SIG-M5 (cell line): ENCODE results near the gene SYNM.

Experiments
- DNase-seq: peaks from one replicate; lab custom pipeline; 2025; lab: John Stamatoyannopoulos, UW

SYNM gene

DNA sequence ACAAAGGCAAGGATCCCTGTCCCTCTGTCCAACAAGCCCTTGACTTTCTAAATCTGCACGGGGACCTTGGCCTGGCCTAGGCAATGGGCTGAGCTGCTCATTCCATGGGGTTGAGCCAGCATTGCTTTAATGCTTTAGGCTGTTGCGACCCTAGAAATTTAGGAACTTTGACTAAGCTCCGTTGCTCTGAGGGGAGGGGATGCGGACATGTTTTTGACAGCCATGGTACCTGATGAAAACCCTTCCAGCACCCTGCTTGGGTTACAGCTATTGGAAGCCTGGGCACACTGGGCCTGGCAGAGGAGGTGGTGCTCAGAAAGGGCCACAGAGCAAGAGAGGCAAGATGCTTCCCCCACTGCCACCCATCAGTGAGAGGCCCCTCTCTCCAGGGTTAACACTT lies 37.1 kb downstream of the SYNM start:
- DNase-seq: no peak

DNA sequence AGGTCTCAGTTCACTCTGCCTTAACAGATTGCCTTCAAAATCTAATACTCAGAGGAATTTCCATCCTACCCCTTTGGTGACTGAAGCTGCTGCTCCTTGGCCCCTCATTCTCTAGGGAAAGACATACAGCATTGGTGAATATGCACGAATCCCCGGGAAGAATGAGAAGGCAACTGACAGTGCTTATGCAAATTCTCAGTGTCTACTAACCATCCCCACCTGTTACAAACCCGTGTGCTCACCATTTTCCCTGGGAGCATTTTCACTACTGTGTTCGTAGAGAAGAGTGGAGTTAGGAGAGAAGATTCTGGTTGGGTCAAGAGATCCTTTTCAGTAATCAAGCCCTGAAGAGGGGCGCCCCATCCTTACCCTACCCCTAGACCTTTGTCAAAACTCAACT lies 37.7 kb downstream of the SYNM start:
- no peak for DNase-seq

DNA sequence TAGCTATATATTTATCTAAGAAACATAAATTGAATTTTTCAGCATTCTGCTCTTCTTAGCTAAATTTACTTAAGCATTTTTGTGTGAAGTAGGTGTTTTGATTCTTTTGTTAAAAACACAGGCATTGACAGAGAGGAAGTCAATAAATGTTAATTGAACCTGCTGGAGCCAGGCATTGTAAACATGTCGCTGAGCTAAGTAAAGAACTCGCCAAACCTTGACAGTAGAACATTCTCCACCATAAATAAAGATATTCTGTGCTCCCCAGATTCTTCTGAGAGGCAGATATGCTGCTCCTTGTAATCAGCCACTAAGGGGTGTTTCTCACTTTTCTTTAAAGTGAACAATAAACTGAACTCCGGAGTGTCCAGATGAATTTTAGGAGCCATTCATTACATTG lies 38.4 kb downstream of the SYNM start:
- no peak for DNase-seq

DNA sequence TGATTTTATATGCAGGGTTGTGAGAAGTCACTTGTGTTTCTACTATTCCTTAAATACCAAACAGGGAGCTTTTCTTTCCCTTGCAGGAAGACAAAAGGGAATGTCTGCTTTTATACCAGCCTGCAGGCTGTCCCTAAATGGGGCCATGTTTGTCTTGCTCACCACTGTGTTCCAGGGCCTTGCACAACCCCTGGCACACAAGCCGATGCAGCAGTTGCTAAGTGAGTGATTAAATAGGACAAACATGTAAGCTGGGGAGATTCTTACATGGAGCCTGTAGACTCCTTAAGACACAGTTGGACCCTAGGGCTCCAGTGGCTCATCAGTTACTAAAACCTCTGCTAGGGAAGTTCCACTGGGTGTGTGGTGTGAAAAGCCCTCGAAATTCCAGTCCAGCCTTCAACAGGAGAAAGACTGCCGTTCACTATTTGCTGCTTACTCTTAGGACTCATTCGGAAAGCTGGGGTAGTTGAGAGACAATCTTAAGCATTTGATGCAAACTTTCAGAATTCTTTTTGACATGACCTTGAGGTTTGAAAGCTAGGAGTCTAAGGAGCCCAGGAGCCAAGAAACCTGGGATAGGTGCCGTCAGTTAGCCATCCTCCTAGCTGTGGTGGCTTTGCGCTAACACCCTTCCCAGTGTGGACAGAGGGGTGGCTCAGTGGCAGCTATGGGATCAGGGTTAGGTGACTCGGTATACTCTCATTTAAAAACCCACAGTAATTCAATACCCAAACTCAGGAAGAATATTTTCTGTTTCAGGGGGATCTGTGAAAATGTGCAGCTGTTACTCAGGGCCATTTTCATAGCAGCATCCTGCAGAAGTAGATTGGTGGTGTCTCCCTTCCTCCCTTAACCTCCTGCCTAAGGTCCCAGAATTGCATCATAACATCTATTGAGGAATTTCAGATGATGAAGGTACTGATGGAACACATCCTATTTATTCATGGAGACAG lies 39.1 kb downstream of the SYNM start:
- DNase-seq: no peak

DNA sequence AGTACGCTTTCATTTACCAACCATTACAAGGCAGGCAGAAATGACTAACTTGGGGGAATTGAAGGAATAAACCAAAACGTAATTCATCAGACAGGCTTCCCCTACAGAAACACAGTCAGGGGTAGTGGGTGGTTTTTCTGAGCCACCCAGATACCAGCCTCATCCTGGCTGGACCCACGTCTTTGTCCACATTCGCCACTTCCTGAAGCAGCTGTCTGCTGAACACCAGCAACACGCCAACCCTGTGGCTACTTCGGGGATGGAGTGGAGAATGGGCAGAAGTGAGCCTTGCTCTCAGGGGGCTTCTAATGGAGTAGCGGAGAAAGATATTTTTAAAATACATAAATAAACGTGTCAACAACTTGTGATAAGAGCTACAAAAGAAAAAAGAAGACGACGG lies 40.1 kb downstream of the SYNM start:
- DNase-seq: no peak

DNA sequence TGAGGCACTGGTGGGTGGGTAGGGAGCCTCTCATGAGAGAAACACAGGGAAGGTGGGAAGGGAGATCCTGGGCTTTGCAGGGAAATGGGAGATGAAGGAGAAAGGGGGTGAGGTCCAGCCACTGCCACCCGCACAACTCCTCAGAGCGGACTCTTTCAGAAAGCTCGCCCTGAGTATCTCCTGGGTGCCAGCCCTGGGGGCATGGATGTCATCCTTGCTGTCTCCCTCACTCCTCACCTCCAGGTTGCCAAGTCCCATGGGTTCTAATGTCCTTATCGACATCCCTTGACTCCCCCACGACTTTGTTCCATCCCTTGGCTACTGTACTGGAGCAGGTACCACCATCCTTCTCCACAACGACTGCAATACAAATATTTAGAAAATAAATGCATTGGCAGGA lies 40.9 kb downstream of the SYNM start:
- DNase-seq: no peak

DNA sequence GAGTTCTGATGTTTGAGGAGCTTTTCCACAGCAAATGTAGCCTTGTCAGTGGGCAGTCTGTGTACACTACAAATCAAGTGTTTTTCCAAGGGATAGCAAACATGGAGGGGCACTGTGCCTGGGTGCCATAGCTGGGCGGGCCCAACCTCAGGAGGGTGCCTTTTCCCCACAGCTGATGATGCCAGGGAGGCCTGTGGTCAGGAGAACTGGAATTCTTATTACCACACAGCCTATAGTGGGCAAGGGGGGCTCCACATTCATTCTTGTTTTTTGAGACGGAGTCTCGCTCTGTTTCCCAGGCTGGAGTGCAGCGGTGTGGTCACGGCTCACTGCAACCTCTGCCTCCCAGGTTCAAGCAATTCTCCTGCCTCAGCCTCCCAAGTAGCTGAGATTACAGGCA lies 41.8 kb downstream of the SYNM start:
- no peak for DNase-seq

DNA sequence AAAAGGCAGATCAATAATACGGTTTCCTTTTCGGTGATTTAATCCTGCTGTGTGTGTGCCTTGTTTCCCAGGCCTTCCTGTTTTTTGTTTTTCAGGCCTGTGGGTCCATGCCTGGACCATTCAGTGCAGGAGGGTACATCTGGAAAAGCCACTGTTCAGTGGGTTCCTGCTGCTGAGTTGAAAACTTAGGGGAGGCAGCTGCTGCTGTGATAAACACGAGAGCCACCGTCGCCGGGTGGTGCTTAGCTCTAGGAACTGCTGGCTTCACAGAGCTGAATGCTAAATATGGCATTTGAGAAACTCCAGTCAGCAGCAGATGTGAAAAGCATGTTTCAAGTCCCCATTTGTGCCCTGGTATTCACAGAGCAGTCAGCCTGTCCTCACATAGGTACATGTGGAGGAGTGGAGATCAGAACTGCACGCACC lies 44.0 kb downstream of the SYNM start:
- DNase-seq: no peak

DNA sequence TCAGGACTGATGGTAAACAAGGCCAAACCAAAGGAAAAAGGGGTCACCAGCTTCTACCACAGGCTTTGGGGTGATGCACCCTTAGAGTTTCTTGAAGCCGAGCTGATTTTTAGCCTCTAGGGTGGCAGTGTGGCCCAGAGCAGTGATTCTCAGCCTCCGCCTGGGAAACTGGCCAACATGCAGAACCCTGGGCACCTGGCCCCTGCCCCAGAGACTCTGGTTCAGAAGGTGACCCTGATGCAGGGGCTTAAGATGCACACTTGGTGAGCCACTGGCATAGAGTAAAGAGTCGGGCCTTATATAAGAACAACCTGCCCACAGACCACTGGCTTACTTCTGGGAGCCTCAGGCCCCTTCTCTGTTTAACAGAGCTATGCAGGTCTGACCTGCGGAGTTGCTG lies 44.5 kb downstream of the SYNM start:
- DNase-seq: no peak

DNA sequence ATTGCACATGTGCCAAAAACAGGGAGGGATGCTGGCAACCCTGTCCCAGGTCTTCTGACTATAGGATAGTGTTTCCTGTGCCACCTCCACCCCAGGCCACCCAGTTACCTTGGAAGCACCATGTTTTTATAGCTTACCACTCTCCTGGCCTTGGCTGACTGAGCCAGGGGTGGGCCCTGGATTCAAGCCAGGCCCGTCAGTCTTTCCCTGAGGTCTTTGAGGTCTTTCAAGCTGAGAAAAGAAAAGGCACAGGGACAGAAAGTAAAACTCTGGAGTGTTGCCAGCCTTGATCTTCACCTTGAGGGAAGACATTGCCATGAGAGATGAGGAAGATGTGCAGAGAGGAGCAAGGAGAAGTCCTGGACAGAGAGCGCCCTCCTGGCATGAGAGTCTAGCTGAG lies 46.3 kb downstream of the SYNM start:
- no peak for DNase-seq

DNA sequence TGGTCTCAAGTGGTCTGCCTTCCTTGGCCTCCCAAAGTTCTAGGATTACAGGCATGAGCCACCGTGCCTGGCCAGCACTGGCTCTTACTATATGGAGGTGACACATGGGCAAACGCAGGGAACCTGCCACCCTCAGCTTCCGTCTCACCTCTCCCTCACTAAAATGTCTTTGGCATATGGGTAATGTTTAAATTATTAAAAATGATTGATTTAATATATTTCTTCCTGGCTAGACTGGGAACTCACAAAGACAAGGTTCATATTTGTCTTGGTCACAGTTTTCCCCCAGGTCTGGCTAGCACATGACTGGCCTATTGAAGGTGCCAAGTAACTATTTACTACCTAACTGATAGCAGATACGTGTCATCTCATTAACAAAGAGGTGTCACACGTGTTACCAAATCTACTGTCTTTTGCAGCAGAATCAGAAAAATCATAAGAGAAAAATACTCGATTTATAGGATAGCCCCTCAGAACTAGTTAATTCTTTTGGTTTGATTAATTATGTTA lies 48.2 kb downstream of the SYNM start:
- no peak for DNase-seq

DNA sequence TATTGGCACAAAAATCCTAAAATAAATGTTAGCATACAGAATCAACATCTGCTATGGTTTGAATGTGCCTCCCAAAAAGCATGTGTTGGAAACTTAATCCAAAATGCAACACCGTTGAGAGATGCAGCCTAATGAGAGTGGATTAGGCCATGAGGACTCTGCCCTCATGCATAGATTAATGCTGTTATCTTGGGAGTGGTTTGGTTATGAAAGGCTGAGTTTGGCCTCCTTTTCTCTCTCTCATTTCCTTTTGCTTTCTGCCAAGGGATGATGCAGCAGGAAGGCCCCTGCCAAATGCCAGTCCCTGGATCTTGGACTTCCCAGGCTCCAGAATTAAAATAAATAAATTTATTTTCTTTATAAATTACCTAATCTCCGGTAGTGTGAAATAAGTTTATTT lies 49.4 kb downstream of the SYNM start:
- no peak for DNase-seq

DNA sequence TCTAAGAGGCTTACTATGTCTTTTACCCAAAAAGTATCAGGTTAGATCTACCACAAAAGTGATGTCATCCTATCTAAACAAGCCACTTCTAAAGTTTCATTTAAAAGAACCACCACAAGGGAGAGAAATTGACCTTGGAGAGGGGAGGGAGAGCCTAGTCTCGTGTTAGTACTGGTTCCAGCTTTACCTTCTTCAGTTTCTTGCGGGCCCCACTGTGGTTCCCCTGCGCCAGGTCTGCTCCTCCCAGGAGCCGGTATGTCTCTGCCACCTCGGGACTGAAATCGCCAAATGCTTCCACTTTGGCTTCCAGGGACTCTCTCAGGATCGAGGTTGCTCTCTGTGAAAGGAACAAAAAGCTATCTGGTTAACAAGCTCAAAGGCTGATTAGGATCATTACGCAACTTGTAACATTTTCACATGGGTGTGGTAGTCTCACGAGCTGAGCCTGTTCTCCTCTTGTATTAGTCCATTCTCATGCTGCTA lies 51.1 kb downstream of the SYNM start:
- DNase-seq: no peak

DNA sequence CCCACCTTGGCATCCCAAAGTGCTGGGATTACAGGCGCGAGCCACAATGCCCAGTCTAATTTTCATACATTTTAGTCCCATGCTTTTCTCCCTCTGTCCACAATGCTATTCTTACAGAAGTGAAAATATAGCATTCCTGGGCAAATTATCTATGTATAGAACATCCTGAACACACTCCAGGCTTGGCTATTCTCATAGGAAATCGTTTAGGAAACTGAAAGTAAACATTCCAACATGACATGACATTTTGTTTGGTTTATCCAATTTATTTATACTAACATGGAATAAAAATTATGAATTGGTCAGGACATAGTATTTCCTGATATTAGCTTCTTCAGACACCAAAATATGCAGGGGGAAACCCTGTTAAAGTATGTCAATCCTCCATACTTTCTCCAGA lies 52.6 kb downstream of the SYNM start:
- no peak for DNase-seq

DNA sequence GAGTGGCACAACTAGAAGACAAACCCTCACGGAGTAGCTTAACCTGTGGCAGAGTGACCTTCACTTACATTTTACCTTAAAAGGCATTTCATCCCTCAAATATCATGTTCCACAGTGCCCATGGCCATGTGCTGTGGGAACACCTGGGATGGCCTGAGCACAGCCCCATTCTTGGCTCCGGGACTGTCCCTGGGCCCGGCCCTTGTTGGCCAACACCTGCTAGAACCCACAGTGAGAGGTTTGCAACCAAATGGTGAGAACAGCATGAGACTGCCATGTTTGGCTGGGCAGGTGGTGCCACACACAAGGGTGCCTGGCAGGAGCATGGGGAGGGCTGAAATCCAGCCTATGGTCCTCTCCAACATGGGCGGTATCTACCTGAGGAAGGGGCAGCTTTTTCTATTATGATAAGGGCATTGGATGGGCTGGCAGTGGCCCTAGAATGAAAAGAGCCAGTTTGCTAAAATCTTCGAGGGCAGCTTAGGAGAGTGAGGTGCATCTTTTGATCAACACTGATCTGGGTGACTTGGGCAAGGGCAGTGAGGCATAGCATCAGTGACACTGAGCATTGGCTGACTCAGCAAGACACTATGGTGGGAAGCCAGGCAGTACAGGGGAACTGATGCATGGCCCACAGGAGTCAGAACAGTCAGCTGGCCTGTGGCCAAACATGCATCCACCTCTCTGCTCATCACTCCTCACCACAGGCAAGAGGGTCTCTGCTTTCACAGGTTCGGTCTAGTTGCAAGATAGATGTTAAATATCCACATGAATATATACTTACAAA lies 53.9 kb downstream of the SYNM start:
- DNase-seq: no peak

DNA sequence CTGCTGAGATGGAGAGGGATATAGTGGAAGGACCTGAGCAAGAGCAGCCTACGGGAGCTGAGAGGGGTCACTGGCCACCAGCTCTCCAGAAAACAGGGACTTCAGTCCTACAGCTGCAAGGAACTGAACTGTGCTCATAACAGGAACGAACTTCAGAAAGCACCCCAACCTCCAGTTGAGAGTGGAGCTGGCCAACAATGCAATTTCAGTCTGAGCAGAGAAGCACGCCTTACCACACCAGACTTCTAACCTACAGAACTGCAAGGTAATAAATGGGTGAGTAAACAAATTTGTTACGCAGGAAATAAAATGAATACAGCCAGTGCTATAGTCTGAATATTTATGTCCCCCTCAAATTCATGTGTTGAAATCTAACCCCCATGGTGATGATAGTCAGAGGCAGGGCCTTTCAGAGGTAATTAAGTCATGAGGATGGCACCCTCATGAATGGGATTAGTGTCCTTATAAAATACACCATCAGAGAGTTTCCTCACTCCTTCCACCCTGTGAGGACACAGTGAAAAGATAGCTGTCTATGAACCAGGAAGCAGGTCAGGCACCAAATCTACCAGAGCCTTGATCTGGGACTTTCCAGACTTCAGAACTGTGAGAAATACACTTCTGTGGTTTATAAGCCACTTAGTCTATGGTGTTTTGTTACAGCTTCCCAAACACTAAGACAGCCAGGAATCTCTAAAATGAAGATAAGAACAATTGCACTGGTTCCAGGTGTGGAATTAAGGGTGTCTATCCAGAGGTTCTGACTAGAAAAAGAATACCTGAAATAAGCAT lies 58.6 kb downstream of the SYNM start:
- no peak for DNase-seq

DNA sequence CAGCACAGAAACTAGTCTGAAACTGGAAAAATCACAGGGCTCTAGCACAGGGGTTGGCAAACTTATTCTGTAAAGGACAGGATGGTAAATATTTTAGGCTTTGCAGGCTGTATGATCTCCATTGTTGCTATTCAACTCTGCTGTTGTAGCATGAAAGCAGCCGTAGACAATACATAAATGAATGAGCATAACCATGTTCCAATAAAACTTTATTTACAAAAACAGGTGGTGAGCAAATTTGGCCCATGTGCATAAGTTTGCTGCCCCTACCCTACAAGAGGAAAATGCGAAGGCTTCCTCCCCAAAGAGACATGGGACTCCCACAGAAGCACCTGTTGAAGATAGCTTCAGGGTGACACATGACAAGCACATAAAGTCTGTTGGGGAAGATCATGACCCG lies 59.2 kb downstream of the SYNM start:
- no peak for DNase-seq

DNA sequence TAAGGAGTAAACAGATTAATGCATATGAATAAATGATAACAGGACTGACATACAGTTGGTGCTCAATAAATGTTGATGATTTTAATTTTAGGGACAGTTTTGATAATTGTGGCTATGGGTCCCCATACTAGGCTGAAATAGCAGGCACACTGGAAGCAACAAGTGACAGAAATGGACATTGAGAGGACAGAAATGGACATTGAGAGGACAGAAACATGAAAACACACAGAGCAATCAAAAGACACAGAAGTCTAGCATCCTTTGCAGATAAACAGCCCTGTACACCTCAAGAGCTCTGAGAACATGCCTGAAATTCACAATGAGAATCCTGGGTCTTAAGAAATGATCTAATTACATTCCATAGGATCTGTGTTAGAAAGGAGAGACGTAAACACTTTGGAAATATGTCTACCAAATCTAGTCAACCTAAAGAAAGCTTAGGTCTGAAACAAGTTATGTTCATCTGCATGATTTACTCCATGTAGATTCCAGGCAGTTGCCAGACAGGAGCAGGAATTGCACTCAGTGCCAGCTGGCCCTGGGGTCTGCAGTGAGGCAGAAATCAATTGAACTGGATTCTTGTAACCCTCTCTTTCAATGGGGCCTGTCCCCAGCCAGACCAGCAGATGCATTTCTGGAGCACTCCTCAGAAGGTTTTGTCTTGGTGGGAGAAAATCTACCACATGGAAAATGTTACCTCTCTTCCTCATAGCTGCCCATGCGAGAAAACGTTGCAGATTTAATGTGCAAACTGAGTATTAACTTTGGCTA lies 60.3 kb downstream of the SYNM start:
- DNase-seq: no peak

DNA sequence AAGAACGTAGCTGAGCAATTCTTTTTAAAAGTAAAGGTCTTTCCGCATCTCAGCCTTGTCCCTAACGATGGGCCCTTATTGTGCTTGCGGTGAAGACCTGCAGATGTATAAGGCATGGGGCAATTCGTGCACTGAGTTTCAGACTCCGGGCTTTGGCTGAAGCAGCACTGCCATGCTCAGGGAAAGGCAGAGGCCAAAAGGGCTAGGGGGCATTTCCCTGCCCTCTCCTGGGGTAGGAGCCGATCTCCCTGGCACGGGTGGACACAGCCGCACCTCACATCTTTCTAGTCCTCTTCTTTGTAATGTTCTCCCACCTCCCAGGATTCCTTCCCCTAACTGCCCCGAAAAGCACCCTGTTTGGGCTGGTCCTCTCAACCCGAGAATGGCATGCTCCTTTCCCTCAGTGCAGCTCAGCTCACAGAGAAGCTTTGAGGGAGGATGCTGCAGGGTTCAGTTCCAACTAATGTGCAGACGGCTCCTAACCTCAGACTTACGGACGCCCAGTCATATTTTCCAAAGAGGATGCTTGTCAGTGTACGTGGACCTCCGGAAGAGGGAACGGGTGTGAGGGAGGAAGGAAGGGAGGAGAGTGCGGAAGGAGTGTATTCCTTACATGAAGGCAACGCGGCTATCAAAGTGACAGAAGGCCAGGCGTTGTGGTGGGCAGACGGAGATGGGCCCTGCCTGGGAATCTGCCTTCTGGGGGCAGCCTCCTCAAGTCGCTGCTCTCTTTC lies 61.2 kb downstream of the SYNM start:
- no peak for DNase-seq

DNA sequence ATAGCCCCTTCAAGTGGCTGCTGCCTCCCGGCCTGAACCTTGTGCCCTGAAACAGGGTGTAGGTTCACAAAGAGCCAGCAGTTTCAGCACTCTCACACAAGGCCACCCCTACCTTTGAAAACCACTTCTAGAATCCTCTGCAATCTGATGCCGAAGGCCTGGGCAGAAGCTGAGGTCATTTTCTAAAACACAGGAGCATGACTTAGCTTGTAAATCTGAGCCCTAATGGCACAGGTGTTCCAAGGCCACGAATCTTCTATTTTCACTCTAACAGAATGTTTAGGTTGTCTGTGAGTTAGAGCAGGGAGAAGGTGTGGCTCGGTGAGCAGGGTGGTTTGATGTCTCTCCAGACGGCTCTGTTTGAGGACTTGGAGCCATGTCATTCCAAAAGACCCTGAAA lies 62.3 kb downstream of the SYNM start:
- no peak for DNase-seq

DNA sequence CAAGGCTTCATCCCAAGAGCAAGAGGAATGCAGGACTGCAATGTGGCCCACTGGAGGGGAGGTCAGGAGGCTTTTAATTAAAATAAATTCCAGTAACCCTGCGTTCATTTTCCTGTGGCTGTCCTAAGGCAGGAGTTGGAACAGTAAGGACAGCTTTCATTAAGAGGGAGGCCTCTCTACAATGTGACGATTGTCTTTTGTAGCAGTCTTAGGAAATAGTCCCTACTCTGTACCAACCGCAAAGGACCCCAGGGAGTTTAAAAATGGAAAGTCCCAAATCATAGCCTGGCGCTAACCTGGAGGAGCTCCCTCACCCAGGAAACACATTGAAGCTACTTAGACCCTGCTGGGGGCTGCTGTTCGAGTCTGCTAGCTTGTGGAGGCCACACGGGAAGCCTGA lies 62.8 kb downstream of the SYNM start:
- no peak for DNase-seq
